Astrocyte of the cerebellum (primary cell): ENCODE measurements around the gene KLHL40.

Source experiments
- DNase-seq: peaks from one replicate; pipeline ENCODE4 v3.0.0-alpha.2; 2011; ENCODE audit warnings: low read depth
- H3K4me3 ChIP-seq: 2 replicates; pipeline ENCODE4 v1.5.1; 2011; ENCODE audit warnings: mild to moderate bottlenecking, low read depth, low read length, moderate library complexity
- CTCF ChIP-seq: IDR thresholded peaks from 2 replicates; pipeline ENCODE4 v1.5.1; 2012; ENCODE audit warnings: low read length, low read depth, moderate library complexity, mild to moderate bottlenecking; ENCODE audit errors: missing control alignments
- in situ Hi-C: cut with HindIII; loops from 2 replicates; pipeline ENCODE4 v1.10.0; 2017; ENCODE audit warnings: low sequenced_read_pairs

The KLHL40 gene

DNA sequence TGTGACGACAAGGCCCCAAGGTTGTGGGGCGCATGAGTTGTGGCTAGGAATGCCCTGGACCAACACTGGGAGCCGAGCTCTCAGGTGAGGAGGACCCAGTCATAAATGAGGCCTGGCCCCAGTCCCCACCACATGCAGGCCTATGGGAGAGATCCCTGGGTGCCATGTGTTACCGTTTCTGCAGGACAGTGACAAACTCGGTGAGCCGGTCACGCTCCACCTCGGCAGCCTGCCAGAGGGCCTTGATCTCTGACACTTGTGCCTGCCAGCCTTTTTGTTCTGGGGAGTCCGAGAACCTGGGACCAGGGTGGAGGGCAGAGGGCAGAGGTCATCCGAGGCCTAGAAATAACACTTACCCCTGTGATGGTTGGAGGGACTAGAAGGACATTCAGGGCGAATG lies 45.0 kb downstream of the KLHL40 start:
- DNase-seq: no peak
- in situ Hi-C loops: no loop called here
- no peak for TF ChIP-seq CTCF
- H3K4me3 ChIP-seq: no peak overlapping the region

- in situ Hi-C loops: no loop called here
- no peak for TF ChIP-seq CTCF
- DNase-seq: no peak
- no peak overlapping the region for H3K4me3 ChIP-seq
These were observed 45.5 kb downstream of the KLHL40 start for GRCh38 chr3:42730706-42731420.

DNA sequence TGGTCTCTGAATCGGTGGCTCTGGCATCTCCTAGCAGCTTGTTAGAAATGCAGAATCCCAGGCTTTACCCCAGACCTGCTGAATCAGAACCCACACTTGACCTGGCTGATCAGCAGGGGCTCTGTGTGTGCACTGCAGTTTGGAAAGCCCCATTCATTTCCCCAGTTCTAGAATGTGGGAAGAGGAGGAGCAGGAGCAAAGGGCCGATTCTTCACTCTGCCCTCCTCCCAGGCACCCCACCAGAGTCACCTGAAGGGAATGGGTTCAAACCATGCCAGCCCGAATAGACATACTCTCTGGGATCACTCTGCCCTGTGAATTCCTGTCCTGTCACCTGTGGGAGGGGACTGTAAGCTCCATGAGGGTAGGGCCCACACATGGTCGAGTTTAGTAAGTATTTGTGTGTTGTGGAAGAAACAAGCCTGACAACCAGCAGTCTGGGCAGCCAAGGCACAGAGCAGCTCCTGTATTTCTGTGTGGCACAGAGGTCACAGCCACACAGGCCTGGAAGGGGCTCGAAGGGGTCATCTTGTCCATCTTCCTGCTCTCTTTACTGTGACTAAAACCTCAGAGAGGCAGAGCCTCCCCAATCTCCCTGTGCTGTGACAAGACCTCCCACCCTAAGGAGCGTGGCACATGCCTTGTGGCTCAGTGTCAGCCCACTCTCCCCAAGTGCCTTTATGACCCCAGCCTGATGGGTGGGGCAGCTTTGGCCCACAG lies 46.3 kb downstream of the KLHL40 start:
- in situ Hi-C loops: no loop called here
- no peak for DNase-seq
- no peak overlapping the region for H3K4me3 ChIP-seq
- TF ChIP-seq CTCF: no peak

DNA sequence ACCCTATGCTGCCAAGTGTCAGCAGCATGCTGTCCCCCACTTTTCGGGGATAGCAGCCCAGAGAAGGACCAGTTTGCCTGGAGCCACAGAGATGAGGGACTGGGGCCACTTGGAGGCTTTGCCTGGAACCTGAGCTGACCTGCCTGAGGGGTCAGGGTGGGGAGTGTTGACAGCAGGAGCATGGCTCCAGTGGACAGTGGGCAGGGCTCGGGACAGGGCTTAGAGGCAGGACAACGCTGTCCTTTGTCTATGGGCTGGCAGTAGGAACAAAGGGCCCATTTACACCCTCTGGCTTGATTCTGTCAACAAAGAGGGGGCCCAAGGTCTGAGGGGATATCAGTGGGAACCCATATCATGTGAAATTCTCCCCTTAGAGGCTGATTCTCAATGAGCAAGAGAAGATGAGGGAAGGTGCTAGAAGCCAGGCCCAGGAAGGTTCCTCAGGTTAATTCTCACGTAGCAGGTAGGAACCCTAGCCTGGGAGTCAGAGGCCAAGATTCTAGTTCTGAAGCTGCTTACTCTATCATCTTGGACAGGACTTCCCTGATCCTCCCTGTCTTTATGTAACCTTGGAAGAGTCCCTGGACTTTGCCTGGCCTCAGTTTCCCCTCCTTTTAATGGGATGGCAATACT lies 47.0 kb downstream of the KLHL40 start:
- H3K4me3 ChIP-seq: no peak overlapping the region
- in situ Hi-C loops: no loop called here
- TF ChIP-seq CTCF: no peak
- DNase-seq: no peak

GRCh38 chr3:42732829-42733459 lies 47.6 kb downstream of the KLHL40 start:
- TF ChIP-seq CTCF: peak; percentile 5
- DNase-seq: no peak
- no peak overlapping the region for H3K4me3 ChIP-seq
- in situ Hi-C loops: no loop called here

- no peak for DNase-seq
- no peak for TF ChIP-seq CTCF
- H3K4me3 ChIP-seq: no peak overlapping the region
- in situ Hi-C loops: no loop called here
These were observed 48.3 kb downstream of the KLHL40 start for GRCh38 chr3:42733501-42734262.
